NCI-H187 (cell line): Measurements from ENCODE around the gene CHTF8.
"Not testable (repeated sequence)": the region's sequence is repeated elsewhere in the genome, so short reads cannot be mapped to it uniquely, and the experiment has no call there.

ENCODE experiments used
- DNase-seq, 2 experiments: peaks; one replicate each; lab custom pipeline; 2025; lab: John Stamatoyannopoulos, UW

CHTF8 gene

DNA sequence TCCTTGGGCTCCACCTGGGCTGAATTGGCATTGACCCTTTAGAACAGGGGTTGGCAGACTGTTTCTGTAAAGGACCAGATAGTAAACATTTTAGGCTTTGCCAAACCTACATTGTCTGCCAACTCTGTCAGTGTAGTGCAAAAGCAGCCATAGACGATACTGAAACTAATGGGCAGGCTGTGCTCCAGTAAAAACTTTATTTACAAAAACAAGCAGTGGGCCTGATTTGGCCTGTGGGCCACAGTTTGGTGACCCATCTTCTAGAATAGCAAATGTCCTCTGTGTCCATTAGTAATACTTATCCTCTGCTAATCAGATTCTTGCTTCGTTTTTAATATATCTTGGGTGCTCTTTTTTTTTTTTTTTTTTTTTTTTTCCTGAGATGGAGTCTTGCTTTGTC is 6.2 kb upstream of the CHTF8 start:
- no peak for DNase-seq

DNA sequence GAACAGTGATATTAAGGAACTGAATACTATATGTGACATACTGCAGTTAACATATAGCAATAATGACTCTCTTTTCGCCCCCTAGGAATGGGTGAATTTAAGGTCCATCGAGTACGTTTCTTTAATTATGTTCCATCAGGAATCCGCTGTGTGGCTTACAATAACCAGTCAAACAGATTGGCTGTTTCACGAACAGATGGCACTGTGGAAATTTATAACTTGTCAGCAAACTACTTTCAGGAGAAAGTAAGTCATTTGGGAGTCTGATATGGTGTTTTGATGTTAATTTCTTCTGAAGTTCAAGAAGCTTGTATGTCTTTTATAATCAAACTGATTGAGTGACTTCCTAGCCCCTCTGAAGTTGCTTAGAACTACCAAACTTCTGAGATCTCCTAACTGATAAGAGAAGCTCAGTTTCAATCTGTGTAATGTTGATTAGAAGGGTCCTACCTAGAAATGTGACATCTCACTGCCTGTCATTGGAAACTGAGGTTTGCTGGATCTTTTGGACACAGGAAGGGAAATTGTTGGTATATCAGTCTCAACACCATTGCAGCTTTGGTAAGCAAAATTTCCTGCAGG is 1.1 kb upstream of the CHTF8 start:
- DNase-seq: no peak

DNA sequence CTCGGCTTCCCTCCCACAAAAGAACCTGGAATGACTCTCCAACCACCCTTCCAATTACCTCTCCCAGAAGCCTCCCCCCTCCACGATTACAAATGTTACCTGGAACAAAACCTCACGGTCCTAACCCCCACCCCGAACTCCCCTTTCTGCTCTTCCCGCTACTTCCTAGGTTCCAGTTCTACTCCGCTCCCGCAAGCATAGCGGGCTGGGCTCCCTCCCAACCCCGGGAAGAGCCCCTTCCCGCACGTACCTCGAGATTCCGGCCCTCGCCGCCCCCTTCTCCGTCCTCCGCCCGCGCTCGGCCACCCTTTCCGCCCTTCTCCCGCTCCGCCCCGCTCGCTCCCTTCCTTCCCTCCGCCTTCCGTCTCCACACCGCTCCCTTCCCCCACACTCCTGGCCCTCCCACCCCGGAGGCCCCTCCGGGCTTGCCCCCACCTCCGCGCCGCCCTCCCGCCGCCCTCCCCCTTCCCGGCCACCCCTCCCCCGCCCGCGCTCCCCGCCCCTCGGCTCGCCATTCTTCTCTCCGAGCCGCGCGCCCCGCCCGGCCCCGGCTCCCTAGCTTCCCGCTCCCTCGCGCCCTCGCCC is 457 bp downstream of the CHTF8 start:
- peak in 1 of 2 experiments; percentile 40 for DNase-seq

DNA sequence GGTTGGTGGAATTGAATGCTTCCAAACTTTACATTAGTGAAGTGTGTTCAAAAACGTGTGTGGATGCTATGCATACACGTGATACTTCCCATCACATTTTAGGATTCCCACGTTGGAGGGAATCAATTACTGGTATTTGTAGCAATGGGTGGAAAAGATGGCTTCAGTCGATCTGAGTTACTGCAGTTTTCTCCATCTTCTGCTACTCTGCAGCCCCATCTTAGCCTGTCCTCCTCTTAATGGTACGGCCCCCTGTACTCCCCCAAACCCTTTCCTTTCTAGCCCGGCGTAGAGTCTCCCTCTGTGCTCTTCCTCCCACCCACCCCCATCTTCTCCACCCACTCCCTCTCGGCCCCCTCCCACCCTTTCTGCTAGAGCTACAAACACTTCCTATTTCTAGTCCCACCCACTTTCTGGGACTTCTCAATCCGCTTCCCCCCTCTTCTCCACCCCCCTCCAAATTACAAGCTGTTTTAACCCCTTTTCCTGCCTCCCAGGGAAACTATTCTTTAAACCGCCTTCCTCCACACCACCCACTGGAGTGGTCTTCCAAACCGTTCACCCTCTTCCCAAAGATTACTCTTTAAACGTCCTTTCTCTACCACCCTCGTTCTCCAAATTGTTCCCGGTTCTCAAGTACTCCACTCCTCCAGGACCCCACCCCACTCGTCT is 1.1 kb downstream of the CHTF8 start:
- DNase-seq: no peak

DNA sequence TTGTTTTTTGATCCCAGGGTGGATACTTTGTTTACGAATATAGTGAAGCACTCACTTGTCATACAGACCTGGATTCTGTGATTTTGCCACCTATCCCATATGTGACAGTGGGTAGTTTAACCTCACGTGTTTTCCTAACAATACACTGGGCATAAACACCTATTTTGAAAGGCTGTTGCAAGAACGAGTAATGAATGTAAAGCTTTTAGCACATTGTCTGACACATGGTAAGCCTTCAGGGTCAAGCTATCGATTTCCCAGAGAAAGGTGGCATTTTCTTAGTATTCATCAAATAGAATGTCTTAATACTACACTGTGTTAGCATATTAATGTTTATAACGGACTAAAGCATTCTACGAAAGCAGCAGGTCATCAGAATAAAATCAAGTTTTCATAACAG is 1.9 kb downstream of the CHTF8 start:
- DNase-seq: no peak

DNA sequence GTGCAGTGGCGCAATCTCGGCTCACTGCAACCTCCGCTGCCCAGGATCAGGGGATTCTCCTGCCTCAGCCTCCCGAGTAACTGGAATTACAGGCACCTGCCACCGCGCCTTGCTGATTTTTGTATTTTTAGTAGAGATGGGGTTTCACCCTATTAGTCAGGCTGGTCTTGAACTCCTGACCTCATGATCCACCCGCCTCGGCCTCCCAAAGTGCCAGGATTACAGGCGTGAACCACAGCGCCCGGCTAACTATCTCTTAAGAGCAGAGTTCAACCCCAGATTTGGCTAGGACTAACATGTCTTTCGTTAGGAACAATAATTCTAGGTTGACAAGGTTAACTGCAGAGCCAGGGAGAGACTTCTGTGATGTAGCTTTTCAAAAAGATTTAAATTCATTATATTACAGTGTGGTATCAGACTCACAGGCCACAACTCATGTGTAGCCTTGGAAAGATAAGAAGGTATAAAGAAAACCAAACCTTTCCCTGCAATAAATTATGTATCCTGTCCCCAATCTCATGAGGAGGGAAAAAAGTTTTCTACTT is 4.3 kb downstream of the CHTF8 start:
- no peak for DNase-seq

DNA sequence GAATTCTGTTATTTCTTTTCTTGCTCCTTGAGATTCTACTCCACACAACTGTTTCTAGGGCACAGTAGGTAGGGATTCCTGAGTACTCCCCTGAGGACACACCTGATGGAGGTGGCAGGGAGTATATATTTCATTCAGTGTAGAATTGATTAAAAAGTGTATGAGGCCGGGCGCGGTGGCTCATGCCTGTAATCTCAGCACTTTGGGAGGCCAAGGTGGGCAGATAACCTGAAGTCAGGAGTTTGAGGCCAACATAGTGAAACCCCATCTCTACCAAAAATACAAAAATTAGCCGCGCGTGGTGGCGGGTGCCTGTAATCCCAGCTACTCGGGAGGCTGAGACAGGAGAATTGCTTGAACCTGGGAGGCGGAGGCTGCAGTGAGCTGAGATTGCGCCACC is 5.6 kb downstream of the CHTF8 start:
- DNase-seq: not testable (repeated sequence)

DNA sequence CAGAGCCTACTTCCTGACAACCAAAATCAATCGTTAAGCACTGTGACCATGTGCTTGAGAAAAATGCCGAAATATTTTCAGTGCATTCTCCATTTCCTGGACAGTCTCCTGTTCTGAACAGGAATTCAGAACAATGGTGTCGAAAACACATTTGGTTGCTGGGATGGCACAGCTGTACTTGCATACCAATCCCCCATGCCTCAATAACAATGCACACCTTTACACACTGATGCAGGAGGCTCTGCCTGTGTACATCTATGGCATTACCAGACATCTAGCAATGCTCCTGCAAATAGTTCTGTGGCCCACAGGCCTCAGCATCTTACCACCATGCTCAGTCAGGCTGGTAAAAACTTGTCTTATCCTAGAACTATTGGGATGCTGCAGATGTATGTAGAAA is 6.2 kb downstream of the CHTF8 start:
- DNase-seq: no peak

DNA sequence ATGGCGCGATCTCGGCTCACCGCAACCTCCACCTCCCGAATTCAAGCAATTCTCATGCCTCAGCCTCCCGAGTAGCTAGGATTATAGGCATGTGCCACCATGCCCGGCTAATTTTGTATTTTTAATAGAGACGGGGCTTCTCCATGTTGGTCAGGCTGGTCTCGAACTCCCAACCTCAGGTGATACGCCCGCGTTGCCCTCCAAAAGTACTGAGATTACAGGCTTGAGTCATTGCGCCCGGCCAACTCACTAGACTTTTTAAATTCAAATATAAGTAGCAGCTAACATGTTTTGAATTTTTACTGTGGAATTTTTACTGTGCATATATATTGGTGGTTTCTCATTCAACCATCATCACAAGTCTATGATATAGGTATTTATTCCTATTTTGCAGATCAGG is 7.4 kb downstream of the CHTF8 start:
- DNase-seq: not testable (repeated sequence)

DNA sequence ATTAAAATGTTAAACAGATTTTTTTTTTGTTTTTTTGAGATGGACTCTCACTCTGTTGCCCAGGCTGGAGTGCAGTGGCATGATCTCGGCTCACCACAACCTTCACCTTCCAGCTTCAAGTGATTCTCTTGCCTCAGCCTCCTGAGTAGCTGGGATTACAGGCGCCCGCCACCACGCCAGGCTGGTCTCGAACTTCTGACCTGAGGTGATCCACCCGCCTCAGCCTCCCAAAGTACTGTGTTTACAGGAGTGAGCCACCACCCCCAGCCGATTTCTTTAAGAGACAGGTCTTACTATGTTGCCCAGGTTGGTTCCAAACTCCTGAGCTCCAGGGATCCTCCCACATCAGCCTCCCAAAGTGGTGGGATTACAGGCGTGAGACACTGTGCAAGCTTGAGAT is 8.0 kb downstream of the CHTF8 start:
- DNase-seq: not testable (repeated sequence)

DNA sequence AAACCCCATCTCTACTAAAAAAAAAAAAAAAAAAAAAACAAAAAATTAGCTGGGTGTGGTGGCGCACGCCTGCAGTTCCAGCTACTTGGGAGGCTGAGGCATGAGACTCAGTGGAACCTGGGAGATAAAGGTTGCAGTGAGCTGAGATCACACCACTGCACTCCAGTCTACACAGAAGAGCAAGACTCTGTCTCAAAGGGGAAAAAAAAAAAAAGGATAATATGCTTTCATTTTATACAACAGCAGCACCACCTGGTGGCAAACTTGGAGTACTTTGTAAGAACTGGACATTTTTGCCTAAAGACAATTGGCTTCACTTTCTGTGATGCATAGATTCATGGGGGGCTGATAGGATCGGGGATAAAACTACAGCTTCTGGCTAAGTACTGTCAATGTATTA is 8.5 kb downstream of the CHTF8 start:
- DNase-seq: peak in 1 of 2 experiments; percentile 30

DNA sequence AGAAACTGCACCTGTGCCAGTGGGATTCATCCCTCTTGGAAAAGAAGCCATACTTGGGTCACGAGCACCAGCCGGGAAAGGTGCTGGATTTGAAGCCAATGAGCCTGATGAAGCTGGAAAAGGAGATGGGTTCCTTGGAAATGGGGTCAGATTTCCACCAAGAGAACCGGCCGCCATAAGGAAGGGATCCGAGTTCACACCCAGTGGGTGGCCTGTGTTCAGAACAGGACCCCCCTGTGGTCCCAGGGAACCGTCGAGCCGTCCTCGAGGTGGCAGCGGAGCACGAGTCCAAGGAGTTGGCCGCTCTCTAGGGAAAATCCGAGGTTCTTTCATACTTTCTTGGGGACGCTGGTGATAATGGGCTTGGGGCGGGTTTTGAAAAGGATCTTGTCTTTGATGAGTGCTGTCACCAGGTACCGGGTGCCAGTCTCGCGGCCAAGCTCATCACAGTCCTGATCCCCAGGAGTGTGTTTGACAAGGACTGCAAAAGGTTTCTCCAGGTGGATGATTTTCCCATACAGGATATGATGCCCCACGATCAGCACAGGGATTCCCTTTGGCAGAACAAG is 12.2 kb downstream of the CHTF8 start:
- DNase-seq: no peak

DNA sequence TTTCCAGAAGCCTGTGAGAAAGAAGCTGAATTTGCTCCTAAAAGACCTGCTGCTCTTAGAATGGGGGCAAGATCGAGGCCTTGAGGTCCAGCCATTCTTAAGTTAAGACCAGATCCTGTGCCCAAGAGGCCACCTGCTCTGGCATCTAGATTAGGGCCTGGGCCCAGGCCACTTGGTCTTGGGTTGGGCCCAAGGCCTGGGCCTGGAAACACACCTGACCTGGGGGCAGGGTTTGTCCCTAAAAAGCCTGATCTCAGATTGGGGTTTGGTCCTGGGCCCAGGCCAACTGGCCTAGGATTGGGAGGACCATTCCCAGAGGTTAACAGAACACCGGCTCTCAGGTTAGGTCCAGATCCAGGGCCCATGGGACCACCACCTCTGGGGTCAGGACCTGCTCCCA is 12.9 kb downstream of the CHTF8 start:
- DNase-seq: no peak

DNA sequence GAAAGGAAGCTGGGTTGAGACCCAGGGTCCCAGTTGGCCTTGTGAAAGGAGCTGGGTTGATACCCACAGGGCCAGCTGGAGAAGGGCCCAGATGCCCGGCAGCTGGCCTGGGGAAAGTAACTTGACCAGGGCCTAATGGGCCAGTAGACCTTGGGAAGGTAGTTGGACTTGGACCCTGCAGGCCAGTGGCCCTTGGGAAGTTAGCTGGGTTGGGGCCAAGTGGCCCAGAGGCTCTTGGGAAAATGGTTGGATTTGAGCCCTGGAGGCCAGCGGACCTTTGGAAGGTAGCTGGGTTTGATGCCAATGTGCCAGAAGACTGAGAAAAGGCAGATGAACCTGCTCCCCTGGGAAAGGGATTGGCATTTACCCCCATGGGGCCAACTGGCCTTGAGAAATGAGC is 13.4 kb downstream of the CHTF8 start:
- DNase-seq: no peak

DNA sequence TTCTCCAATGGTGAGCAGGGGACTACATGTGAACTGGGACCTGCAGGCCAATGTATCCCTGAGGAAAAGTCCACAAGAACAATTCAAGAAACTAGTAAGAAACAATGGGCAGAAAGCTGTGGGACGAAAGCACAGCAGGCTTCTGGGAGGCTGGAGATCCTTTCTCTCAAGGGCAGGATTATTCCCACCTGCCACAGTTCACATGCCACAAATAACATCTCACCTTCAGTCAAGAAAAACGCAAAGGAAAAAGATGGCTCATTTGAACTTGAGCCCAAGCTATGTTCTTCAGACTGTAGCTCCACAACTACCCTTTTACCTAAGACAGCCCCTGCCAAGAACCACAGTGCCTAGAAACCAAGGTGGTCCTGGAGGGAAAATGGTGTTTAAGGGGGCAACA is 13.9 kb downstream of the CHTF8 start:
- no peak for DNase-seq

DNA sequence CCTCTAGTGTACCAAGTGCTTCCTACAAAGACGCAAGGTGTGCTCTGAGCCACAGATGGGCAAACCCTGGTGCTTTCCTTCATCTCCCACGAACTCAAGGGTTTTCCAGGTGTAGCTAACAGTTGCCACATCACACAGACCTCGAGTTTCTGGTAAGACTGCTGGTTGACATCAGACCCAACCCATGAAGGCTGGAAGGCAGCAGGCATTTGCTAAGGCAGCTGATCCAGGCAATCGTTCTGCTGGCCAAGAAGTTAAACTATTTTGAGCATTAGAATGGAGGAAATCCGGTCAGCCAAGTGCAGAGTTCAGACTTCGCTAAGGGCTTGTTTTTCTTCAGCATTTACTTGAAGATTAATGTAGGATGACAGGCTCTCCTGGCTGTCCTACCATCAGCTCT is 15.5 kb downstream of the CHTF8 start:
- DNase-seq: no peak

DNA sequence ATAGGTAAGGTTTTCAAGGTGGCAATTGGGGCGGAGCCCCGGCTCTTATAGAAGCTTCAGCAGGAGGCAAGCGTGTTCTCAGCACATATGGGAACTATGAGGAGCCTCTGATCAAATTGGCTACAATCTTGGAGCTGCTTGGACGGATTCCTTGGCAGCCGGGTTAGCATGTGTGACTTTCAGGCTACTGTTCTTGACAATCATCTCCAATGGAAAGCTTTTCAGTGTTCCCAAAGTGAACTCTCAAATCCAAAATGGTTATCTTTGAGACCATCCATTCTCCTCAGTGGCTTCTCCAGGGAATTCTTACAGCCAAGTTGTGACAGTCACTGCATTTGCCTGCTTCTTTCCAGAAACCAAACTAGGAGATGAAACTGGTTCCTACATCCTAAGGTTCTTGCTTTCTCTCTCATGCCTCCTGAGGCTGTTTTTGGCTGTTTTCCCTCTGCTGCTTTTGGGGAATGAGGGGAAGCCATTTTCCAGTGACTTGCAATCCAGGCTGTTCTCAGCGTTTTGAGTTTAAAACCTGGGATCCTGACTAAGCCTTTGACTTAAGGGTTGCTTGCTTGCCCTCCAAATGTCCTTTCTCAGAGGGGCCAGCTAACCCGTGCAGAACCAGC is 16.0 kb downstream of the CHTF8 start:
- no peak for DNase-seq

DNA sequence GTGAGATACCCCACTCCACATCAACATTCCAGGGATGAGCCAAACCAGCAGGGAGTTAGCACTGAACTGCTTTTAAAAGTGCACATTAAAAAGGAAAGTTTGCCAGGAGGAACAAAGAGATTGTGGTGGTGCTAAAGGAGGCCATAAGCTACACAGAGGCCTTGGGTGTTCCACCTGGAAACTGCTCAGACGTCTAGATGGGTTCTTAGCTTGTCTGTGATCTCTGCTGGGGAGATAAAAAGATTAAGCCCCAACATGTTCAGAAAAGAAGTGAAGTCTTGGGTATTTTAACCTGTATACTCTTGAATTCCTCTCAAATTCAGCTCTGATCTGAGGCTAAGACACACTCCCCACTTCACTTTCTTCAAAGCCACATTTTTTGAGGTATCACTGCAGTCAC is 16.6 kb downstream of the CHTF8 start:
- no peak for DNase-seq

DNA sequence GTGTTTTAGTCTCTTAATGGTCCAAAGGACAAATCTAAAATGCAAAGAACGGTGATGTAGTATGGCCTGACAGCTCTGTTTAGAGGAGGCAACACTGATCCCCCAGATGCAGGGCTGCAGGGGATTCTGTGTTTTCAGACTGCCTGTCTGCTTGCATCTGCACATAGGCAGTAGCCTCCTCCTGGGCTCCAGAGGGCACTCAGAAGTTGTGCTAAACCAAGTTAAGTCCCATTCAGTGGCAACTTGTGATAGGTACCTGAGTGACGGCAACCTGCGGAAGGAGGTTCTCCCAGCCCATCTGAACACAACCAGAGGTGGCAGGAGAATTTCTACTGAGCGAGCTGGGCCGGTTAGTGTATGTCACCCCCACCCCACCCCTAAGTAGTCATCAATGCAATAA is 17.0 kb downstream of the CHTF8 start:
- DNase-seq: no peak

DNA sequence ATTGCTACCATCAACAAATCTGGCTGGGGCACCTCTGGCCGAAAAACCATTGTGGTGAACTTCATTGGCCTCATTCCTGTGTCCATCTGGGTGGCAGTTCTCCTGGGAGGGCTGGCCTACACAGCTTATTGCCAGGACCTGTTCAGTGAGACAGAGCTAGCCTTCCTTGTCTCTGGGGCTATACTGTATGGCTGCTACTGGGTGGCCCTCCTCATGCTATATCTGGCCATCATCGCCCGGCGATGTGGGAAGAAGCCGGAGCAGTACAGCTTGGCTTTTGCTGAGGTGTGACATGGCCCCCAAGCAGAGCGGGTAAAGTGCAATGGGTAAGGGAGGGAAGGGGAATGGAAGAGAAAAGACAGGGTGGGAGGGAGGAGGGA is 17.4 kb downstream of the CHTF8 start:
- DNase-seq: no peak

DNA sequence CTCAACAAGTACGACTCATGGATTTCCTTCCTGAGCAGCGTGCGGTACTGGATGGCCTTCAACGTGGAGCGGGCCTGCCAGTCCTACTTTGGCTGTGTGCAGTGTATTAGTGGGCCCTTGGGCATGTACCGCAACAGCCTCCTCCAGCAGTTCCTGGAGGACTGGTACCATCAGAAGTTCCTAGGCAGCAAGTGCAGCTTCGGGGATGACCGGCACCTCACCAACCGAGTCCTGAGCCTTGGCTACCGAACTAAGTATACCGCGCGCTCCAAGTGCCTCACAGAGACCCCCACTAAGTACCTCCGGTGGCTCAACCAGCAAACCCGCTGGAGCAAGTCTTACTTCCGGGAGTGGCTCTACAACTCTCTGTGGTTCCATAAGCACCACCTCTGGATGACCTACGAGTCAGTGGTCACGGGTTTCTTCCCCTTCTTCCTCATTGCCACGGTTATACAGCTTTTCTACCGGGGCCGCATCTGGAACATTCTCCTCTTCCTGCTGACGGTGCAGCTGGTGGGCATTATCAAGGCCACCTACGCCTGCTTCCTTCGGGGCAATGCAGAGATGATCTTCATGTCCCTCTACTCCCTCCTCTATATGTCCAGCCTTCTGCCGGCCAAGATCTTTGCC is 17.9 kb downstream of the CHTF8 start:
- no peak for DNase-seq

DNA sequence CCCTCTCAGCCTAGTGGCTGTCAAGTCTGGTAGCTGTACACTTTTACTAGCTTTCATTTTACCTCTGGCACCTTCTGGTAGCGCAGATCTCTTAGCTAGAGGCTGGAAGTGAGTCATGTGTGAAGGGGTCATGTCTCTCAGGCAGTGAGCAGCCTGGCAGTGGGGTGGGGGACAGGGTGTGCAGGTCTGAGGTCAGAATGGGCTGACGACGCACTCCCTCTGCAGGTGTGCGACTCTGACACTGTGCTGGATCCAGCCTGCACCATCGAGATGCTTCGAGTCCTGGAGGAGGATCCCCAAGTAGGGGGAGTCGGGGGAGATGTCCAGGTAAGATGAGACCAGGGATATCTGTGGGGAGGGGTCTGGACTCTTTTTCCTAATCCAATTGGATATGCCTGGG is 19.2 kb downstream of the CHTF8 start:
- DNase-seq: no peak
